ENCODE data around the gene GPR39.
"Not testable (repeated sequence)": the region's sequence is repeated elsewhere in the genome, so short reads cannot be mapped to it uniquely, and the experiment has no call there.

Gene GPR39

GRCh38 chr2:132416723-132417395, at the start of gene GPR39:
TSS of gene GPR39 (plus strand) at chr2:132416805.
- no peak for DNase-seq (ENCODE audit: low read depth)

GRCh38 chr2:132368191-132368590, 48.4 kb upstream of the GPR39 start:
- DNase-seq (ENCODE audit: low read depth) = no peak

GRCh38 chr2:132372276-132372675, 44.3 kb upstream of the GPR39 start:
- no peak for DNase-seq (ENCODE audit: low read depth)

GRCh38 chr2:132373391-132374135, 43.0 kb upstream of the GPR39 start:
- DNase-seq (ENCODE audit: low read depth) = no peak

GRCh38 chr2:132374151-132374550, 42.5 kb upstream of the GPR39 start:
- no peak for DNase-seq (ENCODE audit: low read depth)

GRCh38 chr2:132374551-132374950, 42.1 kb upstream of the GPR39 start:
- DNase-seq (ENCODE audit: low read depth) = no peak

GRCh38 chr2:132374961-132375360, 41.6 kb upstream of the GPR39 start:
- DNase-seq (ENCODE audit: low read depth) = no peak

GRCh38 chr2:132381376-132381775, 35.2 kb upstream of the GPR39 start:
- no peak for DNase-seq (ENCODE audit: low read depth)

- no peak for DNase-seq (ENCODE audit: low read depth)
Measured at GRCh38 chr2:132383956-132384355, 32.6 kb upstream of the GPR39 start.

GRCh38 chr2:132384491-132385151, 32.0 kb upstream of the GPR39 start:
- no peak for DNase-seq (ENCODE audit: low read depth)

GRCh38 chr2:132387126-132387525, 29.5 kb upstream of the GPR39 start:
- no peak for DNase-seq (ENCODE audit: low read depth)

- no peak for DNase-seq (ENCODE audit: low read depth)
Measured at GRCh38 chr2:132390076-132390475, 26.5 kb upstream of the GPR39 start.

- no peak for DNase-seq (ENCODE audit: low read depth)
Measured at GRCh38 chr2:132391378-132391777, 25.2 kb upstream of the GPR39 start.

- DNase-seq (ENCODE audit: low read depth) = no peak
Measured at GRCh38 chr2:132392221-132392620, 24.4 kb upstream of the GPR39 start.

GRCh38 chr2:132392879-132393278, 23.7 kb upstream of the GPR39 start:
- DNase-seq (ENCODE audit: low read depth) = no peak

- DNase-seq (ENCODE audit: low read depth) = not testable (repeated sequence)
Measured at GRCh38 chr2:132397042-132397441, 19.6 kb upstream of the GPR39 start.

GRCh38 chr2:132400169-132400900, 16.3 kb upstream of the GPR39 start:
- DNase-seq (ENCODE audit: low read depth) = no peak

- no peak for DNase-seq (ENCODE audit: low read depth)
Measured at GRCh38 chr2:132400901-132401240, 15.7 kb upstream of the GPR39 start.

GRCh38 chr2:132401326-132401725, 15.3 kb upstream of the GPR39 start:
- DNase-seq (ENCODE audit: low read depth) = no peak

- DNase-seq (ENCODE audit: low read depth) = no peak
Measured at GRCh38 chr2:132403146-132403545, 13.5 kb upstream of the GPR39 start.

- no peak for DNase-seq (ENCODE audit: low read depth)
Measured at GRCh38 chr2:132404056-132404455, 12.5 kb upstream of the GPR39 start.

GRCh38 chr2:132407784-132408183, 8.8 kb upstream of the GPR39 start:
- no peak for DNase-seq (ENCODE audit: low read depth)

GRCh38 chr2:132412021-132412420, 4.6 kb upstream of the GPR39 start:
- no peak for DNase-seq (ENCODE audit: low read depth)

Data from stimulated activated CD8-positive, alpha-beta memory T cell treated with anti-CD3 and anti-CD28 coated beads, Interleukin-4, amount 100 ng/mL, for 24 hours (primary cell).